BLaER1 treated with 17β-estradiol and CSF1 and Interleukin-3, amounts not matched to agents 10 nM and 100 nM (cell line): ENCODE results near the gene ZNRF1.

Experiments
- H3K27ac ChIP-seq, 11 experiments: shearing (Covaris generic); formaldehyde crosslinking; 2 replicates each; pipeline ENCODE4 v1.8.1; 2022
- H3K27me3 ChIP-seq, 11 experiments: shearing (Covaris generic); formaldehyde crosslinking; 2 replicates each; pipeline ENCODE4 v1.8.1; 2022
- H3K36me3 ChIP-seq, 11 experiments: shearing (Covaris generic); formaldehyde crosslinking; 2 replicates each; pipeline ENCODE4 v1.8.1; 2022
- H3K4me1 ChIP-seq, 10 experiments: shearing (Covaris generic); formaldehyde crosslinking; 2 replicates each; pipeline ENCODE4 v1.8.1; 2022
- H3K4me2 ChIP-seq, 11 experiments: shearing (Covaris generic); formaldehyde crosslinking; 2 replicates each; pipeline ENCODE4 v1.8.1; 2022
- H3K4me3 ChIP-seq, 10 experiments: shearing (Covaris generic); formaldehyde crosslinking; 2 replicates each; pipeline ENCODE4 v1.8.1; 2022
- H3K9ac ChIP-seq, 11 experiments: shearing (Covaris generic); formaldehyde crosslinking; 2 replicates each; pipeline ENCODE4 v1.8.1; 2022
- H3K9me3 ChIP-seq, 11 experiments: shearing (Covaris generic); formaldehyde crosslinking; replicated peaks in 1 of 11; 2 replicates each; pipeline ENCODE4 v1.8.1; 2022
- H4K20me1 ChIP-seq, 11 experiments: shearing (Covaris generic); formaldehyde crosslinking; 2 replicates each; pipeline ENCODE4 v1.8.1; 2022
- Cebpa-rat ChIP-seq, 11 experiments: shearing (Covaris generic); IDR thresholded peaks; 2 replicates each; pipeline ENCODE4 v1.8.1; 2022

ZNRF1 gene

GRCh38 chr16:75148311-75149195 is 149.7 kb downstream of the ZNRF1 start, which contains the start of gene ZFP1:
Gene ZFP1, plus strand, starts transcription at chr16:75148524. Its CDS starts 4,428 bp downstream, at chr16:75152952.
- peaks cover 0 to 14% (median 8%) of the 10 kb centered on the region in 10 experiments; a peak in 11 of 20 replicates for H3K4me1 ChIP-seq
- H4K20me1 ChIP-seq, result no peaks in the 10 kb centered on the region; a peak in 1 of 22 replicates
- H3K27ac ChIP-seq, result peak within 1 kb of the TSS; percentile 94 to 98 (median 96)
- peaks cover 49 to 58% (median 53%) of the 10 kb centered on the region in 11 experiments for H3K9me3 ChIP-seq
- H3K36me3 ChIP-seq, result peaks cover 26 to 40% (median 35%) of the 10 kb centered on the region in 11 experiments
- no peaks in the 10 kb centered on the region for H3K27me3 ChIP-seq
- no peak for TF ChIP-seq Cebpa-rat (IDR thresholded peaks at IDR 0.05)
- peak within 1 kb of the TSS; percentile 79 to 97 (median 88) for H3K4me3 ChIP-seq
- H3K4me2 ChIP-seq, result peak within 1 kb of the TSS; percentile 64 to 83 (median 77)
- H3K9ac ChIP-seq, result peak within 1 kb of the TSS; percentile 93 to 99 (median 96)

- H4K20me1 ChIP-seq, result no peaks in the 10 kb centered on the region; a peak in 1 of 22 replicates
- peaks cover 70 to 74% (median 72%) of the 10 kb centered on the region in 11 experiments for H3K9me3 ChIP-seq
- H3K4me3 ChIP-seq, result no peak overlapping the region
- no peak for TF ChIP-seq Cebpa-rat (IDR thresholded peaks at IDR 0.05)
- peaks cover 0 to 14% (median 8%) of the 10 kb centered on the region in 10 experiments; a peak in 11 of 20 replicates for H3K4me1 ChIP-seq
- H3K9ac ChIP-seq, result no peak overlapping the region
- H3K27ac ChIP-seq, result no peak overlapping the region
- no peaks in the 10 kb centered on the region for H3K27me3 ChIP-seq
- peaks cover 57 to 72% (median 67%) of the 10 kb centered on the region in 11 experiments for H3K36me3 ChIP-seq
- no peak overlapping the region for H3K4me2 ChIP-seq
Measured at GRCh38 chr16:75151798-75152197, 153.0 kb downstream of the ZNRF1 start.

GRCh38 chr16:75152635-75153034 is 153.8 kb downstream of the ZNRF1 start:
- Histone ChIP-seq H3K9ac (no peak overlapping the region), H3K4me3 (no peak overlapping the region; a peak in 1 of 20 replicates), H4K20me1 (no peaks in the 10 kb centered on the region; a peak in 1 of 22 replicates), H3K4me2 (no peak overlapping the region), H3K9me3 (peaks cover 78 to 83% (median 80%) of the 10 kb centered on the region in 11 experiments), H3K4me1 (peaks cover 0 to 12% (median 8%) of the 10 kb centered on the region in 10 experiments; a peak in 11 of 20 replicates), H3K36me3 (peaks cover 66 to 81% (median 75%) of the 10 kb centered on the region in 11 experiments), H3K27me3 (no peaks in the 10 kb centered on the region), H3K27ac (no peak overlapping the region)
- no peak for TF ChIP-seq Cebpa-rat (IDR thresholded peaks at IDR 0.05)

GRCh38 chr16:75160386-75160785 is 161.6 kb downstream of the ZNRF1 start:
- no peaks in the 10 kb centered on the region for H4K20me1 ChIP-seq
- 0 out of 22 replicates have a peak overlapping the region, but pooled peaks of 2 of the 11 experiments have one; percentile 8 to 15 for H3K4me2 ChIP-seq
- TF ChIP-seq Cebpa-rat (IDR thresholded peaks at IDR 0.05), result no peak
- H3K27ac ChIP-seq, result no peak overlapping the region
- H3K4me3 ChIP-seq, result no peak overlapping the region
- H3K4me1 ChIP-seq, result peaks cover 0 to 9% (median 0%) of the 10 kb centered on the region in 10 experiments; a peak in 3 of 20 replicates
- H3K27me3 ChIP-seq, result no peaks in the 10 kb centered on the region
- peaks cover 94 to 98% (median 97%) of the 10 kb centered on the region in 11 experiments for H3K9me3 ChIP-seq
- H3K36me3 ChIP-seq, result peaks cover 91 to 98% (median 96%) of the 10 kb centered on the region in 11 experiments
- no peak overlapping the region for H3K9ac ChIP-seq
